T-helper 2 cell treated with Interferon-gamma antibody and Interleukin-4, amounts not matched to agents 5 μg/mL and 100 μg/mL, for 36 hours (primary cell): ENCODE data around the gene LIF.
A peak's percentile ranks its signal among the peaks of the same experiment; 100 is the strongest.

Source experiments
- DNase-seq: peaks from one replicate; pipeline ENCODE4 v3.0.0; 2021; ENCODE audit warnings: low spot score
- H3K27ac Mint-ChIP-seq: one replicate; pipeline ENCODE4 v1.8.0; 2021; ENCODE audit warnings: mild to moderate bottlenecking, mixed read lengths
- H3K27me3 Mint-ChIP-seq: one replicate; pipeline ENCODE4 v1.8.0; 2021; ENCODE audit warnings: low read depth, mixed read lengths
- H3K36me3 Mint-ChIP-seq: one replicate; pipeline ENCODE4 v1.8.0; 2021; ENCODE audit warnings: low read depth, mixed read lengths
- H3K4me1 Mint-ChIP-seq: one replicate; pipeline ENCODE4 v1.8.0; 2021; ENCODE audit warnings: low read depth, mixed read lengths
- H3K4me3 Mint-ChIP-seq: one replicate; pipeline ENCODE4 v1.8.0; 2022; ENCODE audit warnings: mild to moderate bottlenecking, moderate library complexity, mixed read lengths
- H3K9me3 Mint-ChIP-seq: one replicate; pipeline ENCODE4 v1.8.0; 2021; ENCODE audit warnings: mixed read lengths

The LIF gene

GRCh38 chr22:30247974-30248373, 1.4 kb upstream of the LIF start:
- Mint-ChIP-seq H3K4me3 (peak overlapping the region; percentile 92), H3K9me3 (no peaks in the 10 kb centered on the region), H3K4me1 (peaks cover 65% of the 10 kb centered on the region), H3K27me3 (no peaks in the 10 kb centered on the region), H3K27ac (peak overlapping the region; percentile 85), H3K36me3 (peaks cover 31% of the 10 kb centered on the region)
- DNase-seq = no peak

- Mint-ChIP-seq H3K27me3 (no peaks in the 10 kb centered on the region), H3K4me1 (peaks cover 65% of the 10 kb centered on the region), H3K4me3 (peak overlapping the region; percentile 92), H3K27ac (peak overlapping the region; percentile 85), H3K9me3 (no peaks in the 10 kb centered on the region), H3K36me3 (peaks cover 35% of the 10 kb centered on the region)
- DNase-seq = no peak
Measured at GRCh38 chr22:30247561-30247960, 1.0 kb upstream of the LIF start.

GRCh38 chr22:30246814-30247376, 336 bp upstream of the LIF start:
- no peaks in the 10 kb centered on the region for H3K9me3 Mint-ChIP-seq
- no peaks in the 10 kb centered on the region for H3K27me3 Mint-ChIP-seq
- H3K4me3 Mint-ChIP-seq = peak overlapping the region; percentile 92
- H3K36me3 Mint-ChIP-seq = peaks cover 42% of the 10 kb centered on the region
- peak; percentile 50 for DNase-seq
- H3K27ac Mint-ChIP-seq = peak overlapping the region; percentile 85
- H3K4me1 Mint-ChIP-seq = peaks cover 61% of the 10 kb centered on the region

- Mint-ChIP-seq H3K27ac (peak overlapping the region; percentile 95), H3K27me3 (no peaks in the 10 kb centered on the region), H3K4me3 (peak overlapping the region; percentile 98), H3K9me3 (no peaks in the 10 kb centered on the region), H3K36me3 (peaks cover 55% of the 10 kb centered on the region), H3K4me1 (peaks cover 59% of the 10 kb centered on the region)
- no peak for DNase-seq
Measured at GRCh38 chr22:30245181-30245984, 1.2 kb downstream of the LIF start.

GRCh38 chr22:30244641-30245040, 1.9 kb downstream of the LIF start:
- Mint-ChIP-seq H3K4me1 (peaks cover 52% of the 10 kb centered on the region), H3K9me3 (no peaks in the 10 kb centered on the region), H3K27ac (peak overlapping the region; percentile 95)

GRCh38 chr22:30244066-30244465, 2.5 kb downstream of the LIF start:
- no peaks in the 10 kb centered on the region for H3K9me3 Mint-ChIP-seq
- H3K4me3 Mint-ChIP-seq = peak overlapping the region; percentile 98
- H3K27ac Mint-ChIP-seq = peak overlapping the region; percentile 95
- peaks cover 54% of the 10 kb centered on the region for H3K4me1 Mint-ChIP-seq
- no peak for DNase-seq
- H3K27me3 Mint-ChIP-seq = no peaks in the 10 kb centered on the region
- peaks cover 63% of the 10 kb centered on the region for H3K36me3 Mint-ChIP-seq

More at GRCh38 chr22:30244641-30245040, 1.9 kb downstream of the LIF start:
- Mint-ChIP-seq H3K27me3 (no peaks in the 10 kb centered on the region), H3K36me3 (peaks cover 58% of the 10 kb centered on the region), H3K4me3 (peak overlapping the region; percentile 98)
- DNase-seq = no peak

- Mint-ChIP-seq H3K4me1 (peaks cover 56% of the 10 kb centered on the region), H3K27ac (peak overlapping the region; percentile 95), H3K36me3 (peaks cover 66% of the 10 kb centered on the region), H3K4me3 (peak overlapping the region; percentile 98), H3K27me3 (no peaks in the 10 kb centered on the region), H3K9me3 (no peaks in the 10 kb centered on the region)
- DNase-seq = no peak
Measured at GRCh38 chr22:30243661-30244060, 2.9 kb downstream of the LIF start.

- Mint-ChIP-seq H3K27me3 (no peaks in the 10 kb centered on the region), H3K36me3 (peaks cover 66% of the 10 kb centered on the region), H3K9me3 (no peaks in the 10 kb centered on the region), H3K27ac (peak overlapping the region; percentile 95), H3K4me3 (peak overlapping the region; percentile 98), H3K4me1 (peaks cover 51% of the 10 kb centered on the region)
- no peak for DNase-seq
Measured at GRCh38 chr22:30241576-30242371, 4.8 kb downstream of the LIF start.

GRCh38 chr22:30240541-30241417, 5.8 kb downstream of the LIF start:
- Mint-ChIP-seq H3K4me1 (peaks cover 54% of the 10 kb centered on the region), H3K4me3 (peak overlapping the region; percentile 98), H3K27ac (peak overlapping the region; percentile 85), H3K36me3 (peaks cover 62% of the 10 kb centered on the region), H3K27me3 (no peaks in the 10 kb centered on the region), H3K9me3 (no peaks in the 10 kb centered on the region)
- DNase-seq = no peak

- H3K27me3 Mint-ChIP-seq = no peaks in the 10 kb centered on the region
- H3K9me3 Mint-ChIP-seq = no peaks in the 10 kb centered on the region
- H3K27ac Mint-ChIP-seq = peak overlapping the region; percentile 38
- peak overlapping the region; percentile 19 for H3K4me3 Mint-ChIP-seq
- peaks cover 52% of the 10 kb centered on the region for H3K36me3 Mint-ChIP-seq
- peaks cover 58% of the 10 kb centered on the region for H3K4me1 Mint-ChIP-seq
- DNase-seq = no peak
Measured at GRCh38 chr22:30239488-30240405, 6.8 kb downstream of the LIF start.

GRCh38 chr22:30238661-30239487, 7.7 kb downstream of the LIF start:
- Mint-ChIP-seq H3K4me1 (peaks cover 52% of the 10 kb centered on the region), H3K27me3 (no peaks in the 10 kb centered on the region), H3K27ac (peak overlapping the region; percentile 70), H3K9me3 (no peaks in the 10 kb centered on the region), H3K4me3 (no peak overlapping the region), H3K36me3 (peaks cover 44% of the 10 kb centered on the region)
- no peak for DNase-seq

GRCh38 chr22:30238136-30238535, 8.4 kb downstream of the LIF start:
- DNase-seq = no peak
- no peaks in the 10 kb centered on the region for H3K9me3 Mint-ChIP-seq
- H3K27me3 Mint-ChIP-seq = no peaks in the 10 kb centered on the region
- H3K4me1 Mint-ChIP-seq = peaks cover 48% of the 10 kb centered on the region
- no peak overlapping the region for H3K4me3 Mint-ChIP-seq
- peak overlapping the region; percentile 70 for H3K27ac Mint-ChIP-seq
- H3K36me3 Mint-ChIP-seq = peaks cover 36% of the 10 kb centered on the region
